ACC112 (cell line): ENCODE measurements around the gene CCL13.
A peak's percentile ranks its signal among the peaks of the same experiment; 100 is the strongest.

Experiments
- H2AFZ ChIP-seq: fragments of 200-600 bp; sonication (generic); one replicate; pipeline ENCODE4 v1.6.0; 2017; ENCODE audit warnings: antibody characterized with exemption, low read length; ENCODE audit not compliant: unreplicated experiment
- H3K27ac ChIP-seq: fragments of 200-600 bp; sonication (generic); 2 replicates; pipeline ENCODE4 v1.5.1; 2014; ENCODE audit warnings: low read depth, mild to moderate bottlenecking, antibody characterized with exemption, low read length, moderate library complexity
- H3K27me3 ChIP-seq: fragments of 200-600 bp; sonication (generic); 2 replicates; pipeline ENCODE4 v1.6.1; 2014; ENCODE audit warnings: mild to moderate bottlenecking, antibody characterized with exemption, low read length, moderate library complexity, mixed read lengths; ENCODE audit not compliant: insufficient read depth
- H3K36me3 ChIP-seq: fragments of 200-600 bp; sonication (generic); 2 replicates; pipeline ENCODE4 v1.6.1; 2016; ENCODE audit warnings: mild to moderate bottlenecking, antibody characterized with exemption, low read length, moderate library complexity, mixed read lengths; ENCODE audit not compliant: insufficient read depth
- H3K4me1 ChIP-seq: fragments of 200-600 bp; sonication (generic); one replicate; pipeline ENCODE4 v1.6.1; 2016; ENCODE audit warnings: low read length, mixed read lengths; ENCODE audit not compliant: insufficient read depth, unreplicated experiment, control insufficient read depth
- H3K4me3 ChIP-seq: fragments of 200-600 bp; sonication (generic); 2 replicates; pipeline ENCODE4 v1.5.1; 2014; ENCODE audit warnings: mild to moderate bottlenecking, low read depth, low read length
- H3K79me2 ChIP-seq: fragments of 200-600 bp; sonication (generic); one replicate; pipeline ENCODE4 v1.6.0; 2016; ENCODE audit warnings: low read length; ENCODE audit not compliant: control insufficient read depth, unreplicated experiment, insufficient read depth

The CCL13 gene

DNA sequence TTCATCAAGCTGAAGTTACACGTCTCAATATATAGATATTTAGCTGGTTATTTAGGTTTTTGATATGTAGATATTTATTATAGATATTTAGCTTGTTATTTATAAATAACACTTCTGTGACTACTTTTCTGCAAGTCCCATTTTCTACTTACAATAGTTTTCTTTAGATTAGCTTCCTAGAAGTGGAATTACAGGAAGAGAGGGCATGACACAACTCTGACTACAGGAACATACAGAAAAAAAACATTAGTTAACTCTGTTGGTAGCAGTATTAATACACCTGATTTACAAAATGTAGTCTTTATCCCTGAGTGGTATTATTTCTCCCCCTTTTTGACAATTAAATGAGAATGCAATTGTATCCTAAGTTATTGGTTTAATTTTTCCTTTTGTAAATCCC, 28.0 kb downstream of the CCL13 start:
- Histone ChIP-seq H3K36me3 (no peaks in the 10 kb centered on the region), H3K4me1 (peaks cover 25% of the 10 kb centered on the region), H3K27me3 (no peaks in the 10 kb centered on the region; the same call in 1 of the 2 replicates), H3K27ac (no peak overlapping the region), H2AFZ (no peak overlapping the region), H3K4me3 (no peak overlapping the region), H3K79me2 (no peaks in the 10 kb centered on the region)

DNA sequence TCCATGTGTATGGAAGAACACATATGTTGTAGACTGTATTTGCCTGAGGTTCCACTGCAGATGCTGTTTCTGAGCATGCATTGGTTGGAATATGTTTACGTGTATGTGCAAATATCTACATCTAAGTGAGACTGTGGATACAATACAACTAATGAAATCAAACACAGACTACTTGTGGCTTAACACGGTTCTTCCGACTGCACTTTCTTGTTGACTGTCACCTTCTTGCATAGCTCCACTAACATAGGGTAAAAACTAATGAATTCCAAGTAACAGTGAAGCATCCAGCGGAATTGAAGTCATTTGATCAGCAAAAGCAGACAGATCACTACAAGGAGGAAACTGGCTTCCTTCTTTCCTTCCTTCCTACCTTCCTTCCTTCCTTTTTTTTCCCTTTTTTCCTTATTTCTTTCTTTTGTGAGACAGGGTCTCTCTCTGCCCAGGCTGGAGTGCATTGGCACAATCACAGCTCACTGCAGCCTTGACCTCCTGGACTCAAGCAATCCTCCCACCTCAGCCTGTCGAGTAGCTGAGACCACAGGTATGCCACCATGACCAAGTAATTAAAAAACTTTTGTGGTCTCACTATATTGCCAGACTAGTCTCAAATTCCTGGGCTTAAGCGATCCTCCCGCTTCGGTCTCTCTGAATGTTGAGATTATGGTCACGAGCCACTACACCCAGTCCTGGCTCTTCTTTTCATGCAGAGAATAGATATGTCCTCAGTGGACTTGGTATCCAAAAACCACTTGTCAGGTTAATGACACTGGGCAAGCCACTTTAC, 28.7 kb downstream of the CCL13 start:
- Histone ChIP-seq H3K27ac (no peak overlapping the region), H2AFZ (no peak overlapping the region), H3K36me3 (no peaks in the 10 kb centered on the region), H3K4me3 (no peak overlapping the region), H3K27me3 (peaks cover under 1% of the 10 kb centered on the region; the same call in 1 of the 2 replicates), H3K79me2 (no peaks in the 10 kb centered on the region), H3K4me1 (peaks cover 25% of the 10 kb centered on the region)

DNA sequence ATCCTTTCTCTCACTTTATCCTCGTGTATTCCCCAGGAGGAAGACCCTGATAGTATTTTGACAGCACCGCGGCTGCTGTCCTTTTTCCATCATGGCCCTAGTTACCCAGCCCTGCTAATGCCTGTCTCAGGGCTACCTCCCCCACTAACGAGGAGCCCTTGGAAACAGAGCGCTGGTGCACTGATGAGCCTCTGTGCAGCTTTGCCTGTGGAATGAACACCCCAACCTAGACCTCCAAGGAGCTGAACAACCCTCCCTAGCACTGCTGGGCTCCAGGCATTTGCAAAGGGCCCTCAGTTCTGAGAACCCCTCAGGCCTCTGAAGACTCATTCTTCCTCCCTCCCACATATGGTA, 30.0 kb downstream of the CCL13 start:
- H3K27ac ChIP-seq, result 0 out of 2 replicates have a peak overlapping the region, but pooled peaks have one; percentile 19
- H3K36me3 ChIP-seq, result no peaks in the 10 kb centered on the region
- peaks cover 25% of the 10 kb centered on the region for H3K4me1 ChIP-seq
- H3K79me2 ChIP-seq, result no peaks in the 10 kb centered on the region
- no peak overlapping the region for H3K4me3 ChIP-seq
- H2AFZ ChIP-seq, result no peak overlapping the region
- H3K27me3 ChIP-seq, result peaks cover 9% of the 10 kb centered on the region

DNA sequence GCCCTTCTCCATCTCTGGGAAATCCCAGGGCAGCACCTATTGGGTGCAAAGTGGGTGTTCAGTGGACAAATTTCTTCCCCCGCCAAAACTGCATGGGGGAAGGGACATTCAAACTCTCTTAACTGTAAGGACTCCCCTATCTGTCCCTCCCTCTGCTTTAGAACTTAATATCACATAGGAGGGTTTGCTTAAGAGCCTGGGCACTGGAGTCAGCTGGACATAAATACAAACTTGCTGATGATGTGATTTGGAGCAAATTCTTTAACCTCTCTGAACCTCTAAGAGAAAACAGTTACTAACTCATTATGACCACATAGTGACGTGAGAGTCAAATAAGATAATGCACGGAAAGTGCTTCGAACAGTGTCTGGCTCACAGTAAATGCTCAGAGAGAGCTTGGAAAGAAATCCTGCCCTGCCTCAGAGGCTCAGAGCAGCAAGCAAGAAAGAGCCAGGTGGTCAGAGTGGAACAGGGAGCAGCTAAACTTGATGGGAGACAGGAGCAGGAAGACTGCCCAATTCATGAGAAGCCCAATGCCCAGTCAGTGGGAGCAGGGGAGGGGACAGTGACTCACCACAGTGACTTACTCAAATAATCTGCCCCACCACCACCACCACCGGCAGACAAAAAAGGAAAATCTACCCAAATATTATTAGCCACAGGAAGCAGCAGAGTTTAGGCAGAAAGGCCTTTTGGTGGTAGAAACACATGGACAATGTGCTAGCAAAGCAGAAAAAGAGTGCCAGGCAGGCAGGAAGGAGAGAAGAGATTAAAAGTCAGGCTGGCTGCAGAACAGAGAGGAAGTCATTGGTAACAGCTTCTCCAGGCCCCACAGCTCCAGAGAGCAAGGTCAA, 30.6 kb downstream of the CCL13 start:
- Histone ChIP-seq H3K79me2 (no peaks in the 10 kb centered on the region), H3K4me3 (no peak overlapping the region), H3K27ac (peak overlapping the region; percentile 19), H3K36me3 (no peaks in the 10 kb centered on the region), H3K27me3 (peaks cover 10% of the 10 kb centered on the region), H3K4me1 (peaks cover 25% of the 10 kb centered on the region), H2AFZ (peak overlapping the region; percentile 30)

DNA sequence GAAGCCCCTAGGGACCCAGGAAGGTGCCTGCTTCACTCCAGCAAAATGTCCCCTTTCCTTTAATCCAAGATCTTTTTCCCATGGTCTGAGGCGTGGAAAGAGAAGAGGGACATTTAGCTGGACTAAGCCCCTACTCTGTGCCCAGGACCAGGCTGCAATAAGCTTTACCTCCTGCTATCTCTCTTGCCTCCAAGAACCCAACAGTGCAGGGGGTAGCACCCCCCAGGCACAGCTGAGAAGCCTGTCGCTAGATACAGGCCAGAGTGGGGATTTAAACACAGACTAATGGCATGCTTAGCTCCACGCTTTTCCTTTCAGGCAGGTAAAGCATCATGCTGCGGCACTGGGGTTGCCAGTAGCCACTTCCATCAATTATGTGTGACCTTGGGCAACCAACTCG, 31.3 kb downstream of the CCL13 start:
- H3K4me3 ChIP-seq, result no peak overlapping the region
- H3K27me3 ChIP-seq, result peaks cover 13% of the 10 kb centered on the region
- no peaks in the 10 kb centered on the region for H3K79me2 ChIP-seq
- H3K27ac ChIP-seq, result no peak overlapping the region
- H2AFZ ChIP-seq, result no peak overlapping the region
- peaks cover 22% of the 10 kb centered on the region for H3K4me1 ChIP-seq
- H3K36me3 ChIP-seq, result no peaks in the 10 kb centered on the region

DNA sequence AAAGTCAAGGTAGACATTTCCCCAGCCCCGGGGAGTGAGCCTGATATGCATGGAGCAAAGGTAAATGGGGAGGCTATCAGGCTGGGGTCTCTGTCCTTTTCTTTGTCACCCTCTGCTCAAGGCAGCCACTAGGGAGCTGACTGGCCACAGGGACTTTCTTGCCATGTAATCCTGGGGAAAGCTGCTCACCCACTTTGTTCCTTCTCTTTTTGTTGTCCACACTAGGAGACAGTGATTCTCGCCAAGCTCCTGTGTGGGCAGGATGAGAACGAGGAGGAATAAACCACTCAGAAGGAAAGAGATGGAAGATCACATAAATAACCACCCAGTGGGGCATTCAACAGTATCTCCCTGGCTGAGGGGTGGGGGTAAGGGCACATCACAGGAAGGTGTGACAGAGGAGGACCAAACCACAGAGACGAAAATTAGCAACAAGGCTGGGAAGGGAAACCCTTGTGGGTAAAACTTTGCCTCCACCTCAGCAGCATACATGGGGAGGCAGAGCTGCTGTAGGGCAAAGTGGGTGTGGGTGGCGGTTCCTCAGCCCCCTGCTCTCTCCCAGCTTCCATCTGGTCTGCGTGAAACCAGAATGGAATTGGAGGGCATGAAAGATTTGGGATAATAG, 33.0 kb downstream of the CCL13 start:
- H3K4me3 ChIP-seq, result no peak overlapping the region
- H3K27me3 ChIP-seq, result peaks cover 13% of the 10 kb centered on the region
- no peaks in the 10 kb centered on the region for H3K79me2 ChIP-seq
- no peaks in the 10 kb centered on the region for H3K36me3 ChIP-seq
- H3K4me1 ChIP-seq, result peaks cover 15% of the 10 kb centered on the region
- H2AFZ ChIP-seq, result no peak overlapping the region
- no peak overlapping the region for H3K27ac ChIP-seq

DNA sequence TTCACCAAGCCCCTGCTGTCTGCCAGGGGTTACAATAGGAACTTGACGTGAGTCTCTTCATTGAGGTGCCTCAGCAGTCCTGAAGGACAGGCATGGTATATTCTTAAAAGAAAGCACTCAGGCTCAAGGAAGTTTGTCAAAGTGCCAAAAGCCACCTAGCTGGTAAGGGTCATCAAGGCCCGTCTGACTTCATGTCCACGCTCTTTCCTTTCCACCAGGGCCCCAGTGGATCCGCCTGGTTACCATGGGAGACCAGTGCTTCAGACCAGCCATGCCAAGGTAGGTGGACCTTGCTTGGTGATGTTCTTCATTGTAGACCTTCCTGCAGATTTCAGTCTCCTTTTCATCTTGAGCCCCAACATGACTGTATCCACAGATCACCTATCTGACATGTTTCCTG, 34.4 kb downstream of the CCL13 start:
- H2AFZ ChIP-seq, result no peak overlapping the region
- H3K4me3 ChIP-seq, result no peak overlapping the region
- no peak overlapping the region for H3K27ac ChIP-seq
- H3K36me3 ChIP-seq, result no peaks in the 10 kb centered on the region
- H3K79me2 ChIP-seq, result no peaks in the 10 kb centered on the region
- peaks cover 22% of the 10 kb centered on the region for H3K27me3 ChIP-seq
- H3K4me1 ChIP-seq, result peaks cover 15% of the 10 kb centered on the region

DNA sequence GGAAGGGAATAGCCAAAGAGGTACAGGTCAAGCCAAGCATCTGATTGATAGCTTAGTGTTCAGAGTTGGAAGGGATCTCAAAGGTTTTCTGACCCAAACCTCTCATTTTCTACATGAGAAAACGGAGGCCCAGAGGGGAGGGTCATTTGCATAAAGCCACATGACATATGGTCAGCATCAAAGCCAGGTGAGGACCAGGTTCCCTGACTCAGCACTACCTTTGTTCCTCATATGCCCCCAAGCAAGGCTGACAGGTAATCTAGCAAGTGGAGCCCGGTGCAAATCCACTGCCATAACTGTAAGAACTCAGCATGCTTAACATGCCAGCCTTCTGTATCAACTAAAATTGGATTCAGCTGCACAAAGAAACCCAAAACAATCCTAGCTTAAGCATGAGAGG, 35.0 kb downstream of the CCL13 start:
- Histone ChIP-seq H2AFZ (no peak overlapping the region), H3K27ac (no peak overlapping the region), H3K4me3 (no peak overlapping the region), H3K79me2 (no peaks in the 10 kb centered on the region), H3K36me3 (no peaks in the 10 kb centered on the region), H3K27me3 (peaks cover 27% of the 10 kb centered on the region), H3K4me1 (peaks cover 15% of the 10 kb centered on the region)

DNA sequence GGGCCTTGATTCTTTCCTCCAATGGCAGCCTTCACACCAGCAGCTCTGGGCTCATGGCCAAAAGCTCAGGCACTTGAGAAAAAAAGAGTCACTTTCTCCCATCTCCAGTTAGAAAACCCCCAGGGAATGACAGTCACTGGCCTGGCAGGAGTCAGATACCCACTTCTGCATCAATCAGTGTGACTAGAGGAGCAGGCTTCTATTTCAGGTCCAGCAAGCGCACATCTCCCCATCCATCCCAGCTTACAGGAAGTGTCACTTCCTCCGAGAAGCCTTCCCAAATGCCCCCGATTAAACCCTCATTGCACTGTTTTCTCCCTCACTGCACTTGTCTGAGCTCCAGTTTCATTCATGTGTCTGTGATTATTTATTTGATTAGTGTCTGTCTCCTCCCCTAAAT, 37.1 kb downstream of the CCL13 start:
- H2AFZ ChIP-seq, result no peak overlapping the region
- peaks cover 46% of the 10 kb centered on the region for H3K27me3 ChIP-seq
- H3K4me1 ChIP-seq, result no peaks in the 10 kb centered on the region
- no peaks in the 10 kb centered on the region for H3K36me3 ChIP-seq
- no peak overlapping the region for H3K4me3 ChIP-seq
- H3K79me2 ChIP-seq, result no peaks in the 10 kb centered on the region
- no peak overlapping the region for H3K27ac ChIP-seq

DNA sequence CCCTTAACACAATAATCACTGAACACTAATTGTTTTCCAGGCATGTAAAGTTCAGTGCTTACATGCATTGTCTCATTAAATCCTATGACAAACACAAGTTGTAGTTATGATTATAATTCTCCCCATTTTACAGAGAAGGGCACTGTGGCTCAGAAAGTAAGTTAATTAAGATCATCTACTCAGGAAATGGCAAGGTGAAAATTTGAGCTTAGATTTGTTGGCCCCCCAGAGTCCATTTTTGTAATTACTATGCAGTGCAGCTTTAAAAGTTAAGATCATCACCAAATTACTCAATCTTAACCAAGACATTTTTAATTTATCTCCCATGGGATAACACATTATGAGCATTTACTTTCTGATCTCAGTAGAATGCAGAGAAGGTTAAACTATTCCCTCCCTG, 41.0 kb downstream of the CCL13 start:
- Histone ChIP-seq H3K79me2 (no peaks in the 10 kb centered on the region), H3K27me3 (peaks cover 52% of the 10 kb centered on the region), H3K4me1 (no peaks in the 10 kb centered on the region), H3K27ac (no peak overlapping the region), H2AFZ (no peak overlapping the region), H3K4me3 (no peak overlapping the region), H3K36me3 (no peaks in the 10 kb centered on the region)
